Upper lobe of left lung (tissue), 6 donors: ENCODE measurements around the gene SERINC5. TPM values are rescaled to one million over a fixed set of nuclear protein-coding genes. Genes with fewer than 3 reads are reported as not detected.
"Not testable (repeated sequence)": the region's sequence is repeated elsewhere in the genome, so short reads cannot be mapped to it uniquely, and the experiment has no call there.

Experiments
- ATAC-seq, 2 donors: fragments of 200-7000 bp; cut with Tn5 transposase; one replicate each; pipeline ENCODE4 v1.9.1; 2022; ENCODE audit warnings: mild to moderate bottlenecking in 2 of 2, moderate library complexity in 2 of 2; ENCODE audit not compliant: low FRiP score in 2 of 2
- DNase-seq, 2 donors: peaks; one replicate each; pipeline ENCODE4 v3.0.0-alpha.2; 2019 to 2020
- H3K27ac ChIP-seq, 4 donors: fragments of 200-600 bp; sonication (generic); one replicate each; pipeline ENCODE4 v1.5.1; 2016 to 2019
- H3K27me3 ChIP-seq, 4 donors: fragments of 200-600 bp; sonication (generic); one replicate each; pipeline ENCODE4 v1.5.1; 2017 to 2019
- H3K36me3 ChIP-seq, 4 donors: fragments of 200-600 bp; sonication (generic); one replicate each; pipeline ENCODE4 v1.5.1; 2016 to 2019
- H3K4me1 ChIP-seq, 4 donors: fragments of 200-600 bp; sonication (generic); one replicate each; pipeline ENCODE4 v1.5.1; 2018 to 2019
- H3K4me3 ChIP-seq, 4 donors: fragments of 200-600 bp; sonication (generic); one replicate each; pipeline ENCODE4 v1.5.1; 2017 to 2019; ENCODE audit warnings: mild to moderate bottlenecking in 2 of 4, moderate library complexity in 1 of 4
- H3K9me3 ChIP-seq, 4 donors: fragments of 200-600 bp; sonication (generic); one replicate each; pipeline ENCODE4 v1.5.1; 2018 to 2019
- CTCF ChIP-seq, 6 experiments: fragments of 450-650 bp in 4 of 6; fragments of 200-600 bp in 2 of 6; sonication (generic) in 2 of 6; IDR thresholded peaks; one replicate each; pipeline ENCODE4 v1.5.1; 2016 to 2019; ENCODE audit warnings: antibody characterized with exemption in 6 of 6
- EP300 ChIP-seq, 4 donors: sonication (generic); formaldehyde crosslinking; IDR thresholded peaks; one replicate each; pipeline ENCODE4 v1.5.1; 2017; ENCODE audit warnings: antibody characterized with exemption in 4 of 4, control low read depth in 2 of 4
- POLR2A ChIP-seq, 4 donors: fragments of 450-650 bp; IDR thresholded peaks; one replicate each; pipeline ENCODE4 v1.5.1; 2016 to 2017; ENCODE audit warnings: antibody characterized with exemption in 4 of 4, mild to moderate bottlenecking in 2 of 4
- POLR2AphosphoS5 ChIP-seq, 2 donors: sonication (generic); formaldehyde crosslinking; IDR thresholded peaks; one replicate each; pipeline ENCODE4 v1.5.1; 2017; ENCODE audit warnings: antibody characterized with exemption in 2 of 2
- WGBS, 2 donors: methylation state at CpG; one replicate each; pipeline ENCODE4 v1.1.5; 2017 to 2018; 5-methylcytosine and 5-hydroxymethylcytosine counted together
- total RNA-seq, 6 donors: library from RNA; depleted of rRNA in 4 of 6; stranded (reverse); fragments of >200 nt in 4 of 6; gene quantifications; one replicate each; pipeline versions ENCODE4 v1.1.0 to v1.2.1, GENCODE V29; 2016 to 2021
- donor health status: DM: no; HTN: no; CAD: no; lungs with moderate emphysema.
- donor health status: DM: no; HTN: yes; CAD: no; lungs with severe emphysema.

Gene SERINC5
- total RNA-seq, 6 donors from 2014 or later: 27.3 to 62.4 (median 41.3) TPM

- peak overlapping the region in 3 of 4 donors; percentile 2 to 36 (median 15) for H3K27ac ChIP-seq
These were observed 50.8 kb downstream of the SERINC5 start for GRCh38 chr5:80204808-80205614.

GRCh38 chr5:80201763-80202162, 54.1 kb downstream of the SERINC5 start:
- not testable (repeated sequence) for H3K27me3 ChIP-seq, H3K9me3 ChIP-seq, H3K27ac ChIP-seq, ATAC-seq, DNase-seq, H3K4me3 ChIP-seq
- 76 to 83% methylated on average over 7 of the region's 7 CpGs for WGBS, 2 donors
- H3K36me3 ChIP-seq: peaks cover 0 to 14% (median 0%) of the 10 kb centered on the region in 4 donors
- H3K4me1 ChIP-seq: peaks cover 6 to 27% (median 8%) of the 10 kb centered on the region in 4 donors

More at GRCh38 chr5:80204808-80205614, 50.8 kb downstream of the SERINC5 start:
- H3K9me3 ChIP-seq: no peaks in the 10 kb centered on the region
- no peak overlapping the region for H3K4me3 ChIP-seq
- peaks cover 3 to 19% (median 6%) of the 10 kb centered on the region in 4 donors for H3K4me1 ChIP-seq
- WGBS, 2 donors: 50 to 65% methylated on average over 9 to 10 of the region's 10 CpGs
- ATAC-seq: peak in 1 of 2 donors; percentile 41
- DNase-seq: no peak
- H3K36me3 ChIP-seq: peaks cover 0 to 14% (median 0%) of the 10 kb centered on the region in 4 donors
- no peak for TF ChIP-seq EP300 (IDR thresholded peaks at IDR 0.05)
- no peak for TF ChIP-seq CTCF (IDR thresholded peaks at IDR 0.05)
- TF ChIP-seq POLR2AphosphoS5 (IDR thresholded peaks at IDR 0.05): no peak
- no peak for TF ChIP-seq POLR2A (IDR thresholded peaks at IDR 0.05)
- H3K27me3 ChIP-seq: no peaks in the 10 kb centered on the region

GRCh38 chr5:80198920-80199319, 56.9 kb downstream of the SERINC5 start:
- no peaks in the 10 kb centered on the region for H3K27me3 ChIP-seq
- H3K4me3 ChIP-seq: no peak overlapping the region
- DNase-seq (peak in 1 of 2 donors; percentile 69), ATAC-seq (peak; percentile 41 to 80)
- no peaks in the 10 kb centered on the region for H3K9me3 ChIP-seq
- peak overlapping the region; percentile 50 to 68 (median 66) for H3K27ac ChIP-seq
- H3K36me3 ChIP-seq: peaks cover 0 to 14% (median 0%) of the 10 kb centered on the region in 4 donors
- TF ChIP-seq EP300 (IDR thresholded peaks at IDR 0.05) (no peak), CTCF (IDR thresholded peaks at IDR 0.05) (no peak), POLR2AphosphoS5 (IDR thresholded peaks at IDR 0.05) (no peak), POLR2A (IDR thresholded peaks at IDR 0.05) (no peak)
- peaks cover 6 to 29% (median 21%) of the 10 kb centered on the region in 4 donors for H3K4me1 ChIP-seq
- WGBS, 2 donors: 76 to 87% methylated on average over 3 of the region's 3 CpGs

- no peak for TF ChIP-seq EP300 (IDR thresholded peaks at IDR 0.05)
- TF ChIP-seq CTCF (IDR thresholded peaks at IDR 0.05): no peak
- TF ChIP-seq POLR2AphosphoS5 (IDR thresholded peaks at IDR 0.05): no peak
- TF ChIP-seq POLR2A (IDR thresholded peaks at IDR 0.05): no peak
These were observed 57.4 kb downstream of the SERINC5 start for GRCh38 chr5:80198399-80198798.

GRCh38 chr5:80195837-80196400, 59.9 kb downstream of the SERINC5 start:
- no peak overlapping the region for H3K27ac ChIP-seq
- H3K4me1 ChIP-seq: peaks cover 21 to 57% (median 41%) of the 10 kb centered on the region in 4 donors
- no peak overlapping the region for H3K4me3 ChIP-seq
- H3K36me3 ChIP-seq: no peaks in the 10 kb centered on the region
- no peak for DNase-seq
- TF ChIP-seq CTCF (IDR thresholded peaks at IDR 0.05) (no peak), POLR2A (IDR thresholded peaks at IDR 0.05) (no peak), EP300 (IDR thresholded peaks at IDR 0.05) (no peak), POLR2AphosphoS5 (IDR thresholded peaks at IDR 0.05) (no peak)
- H3K27me3 ChIP-seq: no peaks in the 10 kb centered on the region
- no peak for ATAC-seq
- H3K9me3 ChIP-seq: no peaks in the 10 kb centered on the region
- WGBS, 2 donors: 75 to 85% methylated on average over 6 of the region's 6 CpGs

More at GRCh38 chr5:80198399-80198798, 57.4 kb downstream of the SERINC5 start:
- Histone ChIP-seq H3K36me3 (peaks cover 0 to 14% (median 0%) of the 10 kb centered on the region in 4 donors), H3K4me1 (peaks cover 5 to 35% (median 27%) of the 10 kb centered on the region in 4 donors), H3K27ac (peak overlapping the region; percentile 50 to 68 (median 66)), H3K9me3 (no peaks in the 10 kb centered on the region), H3K27me3 (no peaks in the 10 kb centered on the region), H3K4me3 (no peak overlapping the region)
- peak in 1 of 2 donors; percentile 24 for DNase-seq
- 58 to 71% methylated on average over 11 of the region's 11 CpGs for WGBS, 2 donors
- ATAC-seq: peak in 1 of 2 donors; percentile 47
